Measurements from ENCODE around the gene DIPK2B. TPM values are rescaled to one million over a fixed set of nuclear protein-coding genes. Genes with fewer than 3 reads are reported as not detected.

The DIPK2B gene
- total RNA-seq, 1 donor from 2014 or later = 76.2 TPM

- Histone ChIP-seq H3K4me3 (no peak overlapping the region), H3K36me3 (no peaks in the 10 kb centered on the region), H3K27me3 (no peaks in the 10 kb centered on the region), H3K4me1 (no peaks in the 10 kb centered on the region), H3K27ac (no peak overlapping the region), H3K9me3 (peaks cover 0 to 3% of the 10 kb centered on the region in 2 donors)
- TF ChIP-seq CTCF (IDR thresholded peaks at IDR 0.05) = no peak
- DNase-seq (ENCODE audit: low spot score in 2 of 2) = no peak
- intact Hi-C loops (cut with DNase I) = no loop called here
Observed at GRCh38 chrX:45164021-45164621, 36.6 kb downstream of the DIPK2B start.

- Histone ChIP-seq H3K4me3 (no peak overlapping the region), H3K36me3 (no peaks in the 10 kb centered on the region), H3K9me3 (peaks cover 0 to 3% of the 10 kb centered on the region in 2 donors), H3K4me1 (no peaks in the 10 kb centered on the region), H3K27me3 (no peaks in the 10 kb centered on the region), H3K27ac (no peak overlapping the region)
- no peak for DNase-seq (ENCODE audit: low spot score in 2 of 2)
- no peak for TF ChIP-seq CTCF (IDR thresholded peaks at IDR 0.05)
- intact Hi-C loops (cut with DNase I) = no loop called here
Observed at GRCh38 chrX:45157647-45158046, 43.0 kb downstream of the DIPK2B start.

GRCh38 chrX:45154462-45154861 is 46.2 kb downstream of the DIPK2B start:
- Histone ChIP-seq H3K4me1 (no peaks in the 10 kb centered on the region), H3K27ac (no peak overlapping the region), H3K9me3 (no peaks in the 10 kb centered on the region), H3K4me3 (no peak overlapping the region), H3K27me3 (no peaks in the 10 kb centered on the region), H3K36me3 (no peaks in the 10 kb centered on the region)
- intact Hi-C loops (cut with DNase I) = no loop called here
- DNase-seq (ENCODE audit: low spot score in 2 of 2) = no peak
- TF ChIP-seq CTCF (IDR thresholded peaks at IDR 0.05) = no peak

GRCh38 chrX:45154033-45154360 is 46.7 kb downstream of the DIPK2B start:
- no peak overlapping the region for H3K4me3 ChIP-seq
- H3K9me3 ChIP-seq = no peaks in the 10 kb centered on the region
- no peak for DNase-seq (ENCODE audit: low spot score in 2 of 2)
- intact Hi-C loops (cut with DNase I) = no loop called here
- H3K36me3 ChIP-seq = no peaks in the 10 kb centered on the region
- H3K27me3 ChIP-seq = no peaks in the 10 kb centered on the region
- H3K27ac ChIP-seq = no peak overlapping the region
- no peaks in the 10 kb centered on the region for H3K4me1 ChIP-seq
- TF ChIP-seq CTCF (IDR thresholded peaks at IDR 0.05) = no peak

Measured in ascending aorta (tissue), 2 donors.